SK-N-SH treated with all-trans-retinoic acid at 6 μM for 48 hours (cell line): ENCODE measurements around the gene SYNDIG1.

Experiments
- ATAC-seq: fragments of 200-7000 bp; cut with Tn5 transposase; 3 replicates; pipeline ENCODE4 v1.9.1; 2020; ENCODE audit warnings: mild to moderate bottlenecking, moderate library complexity
- ARNTL ChIP-seq: fragments of 450-650 bp; formaldehyde crosslinking; IDR thresholded peaks from 2 replicates; pipeline ENCODE4 v1.5.0; 2020; ENCODE audit warnings: low read depth, mild to moderate bottlenecking, moderate library complexity, borderline replicate concordance
- CSDC2 ChIP-seq: fragments of 250-450 bp; sonication (Bioruptor Pico); IDR thresholded peaks from 2 replicates; pipeline ENCODE4 v1.5.0; 2020; ENCODE audit warnings: mild to moderate bottlenecking, moderate library complexity
- ESRRG ChIP-seq: fragments of 250-450 bp; sonication (Bioruptor Pico); IDR thresholded peaks from 2 replicates; pipeline ENCODE4 v1.6.1; 2021; ENCODE audit warnings: mild to moderate bottlenecking
- GLIS3 ChIP-seq: fragments of 250-450 bp; sonication (Bioruptor Pico); IDR thresholded peaks from 2 replicates; pipeline ENCODE4 v1.5.0; 2020; ENCODE audit warnings: mild to moderate bottlenecking, moderate library complexity
- PPARA ChIP-seq: fragments of 250-450 bp; sonication (Bioruptor Pico); IDR thresholded peaks from 2 replicates; pipeline ENCODE4 v1.5.0; 2020; ENCODE audit warnings: mild to moderate bottlenecking, borderline replicate concordance
- TF ChIP-seq, protein P1 (sequence below): fragments of 250-450 bp; sonication (Bioruptor Pico); IDR thresholded peaks from 2 replicates; pipeline ENCODE4 v1.8.0; 2021; ENCODE audit warnings: low read depth, mild to moderate bottlenecking, moderate library complexity, borderline replicate concordance

Gene SYNDIG1

DNA sequence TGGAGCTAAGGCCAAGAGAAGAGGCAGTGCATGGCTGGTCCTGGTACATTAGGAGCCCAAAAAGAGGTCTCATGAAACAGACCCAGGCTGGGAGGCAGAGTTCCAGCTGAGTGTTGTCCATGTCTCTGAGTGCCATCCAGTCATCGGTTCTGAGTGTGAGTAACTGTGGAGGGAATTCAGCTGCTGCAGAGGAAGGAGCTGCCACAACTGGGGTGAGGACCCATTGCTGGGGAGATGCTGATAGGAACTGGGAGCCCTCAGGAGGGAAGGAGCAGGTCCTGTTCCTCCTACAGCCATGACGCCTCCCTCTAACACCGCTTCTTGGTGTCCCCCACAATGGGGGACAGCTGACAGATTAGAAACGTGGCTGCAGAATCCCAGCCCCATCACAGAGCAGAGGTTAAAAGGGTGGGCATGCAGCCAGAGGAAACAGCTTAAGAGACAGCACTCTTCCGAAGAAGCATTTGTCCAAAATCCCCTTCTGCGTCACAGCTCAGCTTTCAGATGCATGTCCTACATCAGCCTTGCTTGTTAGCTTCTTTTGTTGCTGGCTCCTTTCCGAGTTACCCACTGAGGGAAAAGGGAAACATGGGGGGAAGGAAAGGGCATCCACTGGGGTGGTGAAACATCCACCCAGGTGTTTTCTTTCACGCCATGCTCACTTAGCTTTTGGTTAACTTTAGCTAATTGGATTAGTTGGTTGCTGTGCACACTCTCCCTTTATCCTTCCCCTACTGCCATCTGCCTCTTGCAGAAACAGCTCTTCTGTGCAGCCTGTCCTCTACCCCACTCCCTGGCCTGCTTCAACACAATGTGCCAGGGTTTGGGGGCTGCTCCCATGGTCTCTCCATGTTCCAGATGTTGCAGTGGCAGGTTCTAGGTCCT lies 239.2 kb downstream of the SYNDIG1 start:
- TF ChIP-seq GLIS3: no peak
- TF ChIP-seq ESRRG (CRISPR knock-in tag): no peak
- no peak for TF ChIP-seq ARNTL (CRISPR knock-in tag)
- no peak for TF ChIP-seq CSDC2
- TF ChIP-seq, protein P1, sequence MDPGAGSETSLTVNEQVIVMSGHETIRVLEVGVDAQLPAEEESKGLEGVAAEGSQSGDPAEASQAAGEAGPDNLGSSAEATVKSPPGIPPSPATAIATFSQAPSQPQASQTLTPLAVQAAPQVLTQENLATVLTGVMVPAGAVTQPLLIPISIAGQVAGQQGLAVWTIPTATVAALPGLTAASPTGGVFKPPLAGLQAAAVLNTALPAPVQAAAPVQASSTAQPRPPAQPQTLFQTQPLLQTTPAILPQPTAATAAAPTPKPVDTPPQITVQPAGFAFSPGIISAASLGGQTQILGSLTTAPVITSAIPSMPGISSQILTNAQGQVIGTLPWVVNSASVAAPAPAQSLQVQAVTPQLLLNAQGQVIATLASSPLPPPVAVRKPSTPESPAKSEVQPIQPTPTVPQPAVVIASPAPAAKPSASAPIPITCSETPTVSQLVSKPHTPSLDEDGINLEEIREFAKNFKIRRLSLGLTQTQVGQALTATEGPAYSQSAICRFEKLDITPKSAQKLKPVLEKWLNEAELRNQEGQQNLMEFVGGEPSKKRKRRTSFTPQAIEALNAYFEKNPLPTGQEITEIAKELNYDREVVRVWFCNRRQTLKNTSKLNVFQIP (CRISPR knock-in tag): no peak
- no peak for TF ChIP-seq PPARA (CRISPR knock-in tag)
- no peak for ATAC-seq
